ENCODE results near the gene IQCF6.
"Not testable (repeated sequence)": the region's sequence is repeated elsewhere in the genome, so short reads cannot be mapped to it uniquely, and the experiment has no call there.

Gene IQCF6

DNA sequence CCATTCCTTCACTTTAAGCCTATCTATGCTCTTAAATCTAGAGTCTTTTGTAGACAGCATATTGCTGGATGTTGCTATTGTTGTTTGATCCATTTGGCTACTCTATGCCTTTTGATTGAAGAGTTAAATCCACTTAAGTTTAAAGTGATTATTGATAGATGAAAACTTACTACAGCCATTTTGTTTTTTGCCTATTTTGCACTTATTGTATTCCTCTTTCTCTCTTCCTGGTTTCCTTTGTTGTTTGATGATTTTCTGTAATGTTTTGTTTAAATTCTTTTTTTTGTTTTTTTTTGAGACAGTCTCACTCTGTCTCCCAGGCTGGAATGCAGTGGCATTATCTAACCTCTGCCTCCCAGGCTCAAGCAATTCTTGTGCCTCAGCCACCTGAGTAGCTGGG is 19.8 kb downstream of the IQCF6 start:
- DNase-seq, result no peak

DNA sequence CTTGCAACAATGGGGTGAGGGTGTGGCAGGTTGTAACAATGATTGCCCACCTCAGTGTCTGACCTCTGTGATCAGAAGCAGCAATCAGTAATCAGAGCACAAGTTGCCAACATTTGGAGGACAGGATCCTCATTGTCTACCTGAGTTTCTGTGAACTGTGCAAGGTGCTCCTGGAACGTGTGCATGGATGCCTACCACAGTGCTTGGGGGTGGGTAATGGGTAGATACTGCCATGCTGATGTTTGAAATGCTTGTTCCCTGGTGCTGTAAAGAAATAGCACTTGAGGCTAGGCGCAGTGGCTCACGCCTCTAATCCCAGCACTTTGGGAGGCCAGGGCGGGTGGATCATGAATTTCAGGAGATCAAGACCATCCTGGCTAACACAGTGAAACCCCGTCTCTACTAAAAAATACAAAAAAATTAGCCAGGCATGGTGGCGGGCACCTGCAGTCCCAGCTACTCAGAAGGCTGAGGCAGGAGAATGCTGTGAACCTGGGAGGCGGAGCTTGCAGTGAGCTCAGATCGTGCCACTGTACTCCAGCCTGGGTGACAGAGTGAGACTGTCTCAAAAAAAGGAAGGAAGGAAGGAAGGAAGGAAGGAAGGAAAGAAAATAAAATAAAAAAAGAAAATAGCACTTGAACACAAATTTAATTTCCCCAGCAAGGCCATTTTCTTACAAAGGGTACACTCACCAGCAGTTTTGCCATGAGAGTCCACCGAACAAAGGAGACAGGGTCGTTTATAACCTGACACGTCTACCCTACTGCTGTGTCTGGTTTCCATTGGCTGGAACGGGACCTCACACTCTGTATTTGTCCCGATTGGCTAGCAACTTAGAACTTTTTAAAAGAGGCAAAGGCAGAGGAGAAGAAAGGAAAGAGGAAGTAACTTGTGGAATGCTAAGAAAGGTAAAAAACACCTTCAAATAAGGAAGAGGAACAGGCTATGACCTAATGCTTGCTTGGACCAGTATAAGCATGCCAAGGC is 25.0 kb downstream of the IQCF6 start:
- DNase-seq, result not testable (repeated sequence)

DNA sequence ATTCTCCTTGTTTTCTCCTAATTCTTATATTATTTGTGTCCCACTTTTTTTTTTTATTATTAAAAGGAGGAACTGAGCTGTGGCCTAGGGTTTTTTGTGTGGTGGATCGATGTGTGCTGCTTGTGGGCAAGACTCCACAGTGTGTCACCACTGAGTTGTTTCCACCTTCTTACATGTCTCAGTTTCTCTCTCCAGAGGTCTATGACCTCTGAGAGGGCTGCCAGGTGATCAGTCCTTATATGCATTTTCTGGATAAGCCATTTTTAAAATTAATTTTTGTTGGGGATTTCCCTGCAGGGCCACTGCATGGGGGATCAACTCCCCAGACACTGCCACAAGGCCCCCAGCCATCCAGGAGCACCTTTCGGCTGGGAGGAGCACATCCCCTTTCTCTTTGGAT is 27.8 kb downstream of the IQCF6 start:
- DNase-seq, result no peak

DNA sequence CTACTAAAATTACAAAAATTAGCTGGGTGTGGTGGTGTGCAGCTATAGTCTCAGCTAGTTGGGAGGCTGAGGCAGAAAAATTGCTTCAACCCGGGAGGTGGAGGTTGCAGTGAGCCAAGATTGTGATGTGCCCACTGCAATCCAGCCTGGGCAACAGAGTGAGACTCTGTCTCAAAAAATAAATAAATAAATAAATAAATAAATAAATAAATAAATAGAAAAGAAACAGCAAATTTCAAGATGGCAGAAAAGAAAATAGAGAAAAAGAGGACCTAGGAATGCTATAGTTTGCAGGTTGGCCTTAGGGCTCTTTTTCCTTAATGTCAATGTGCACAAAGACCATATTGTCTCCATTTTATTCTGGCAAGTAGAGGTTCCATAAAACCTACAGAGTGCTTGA is 28.2 kb downstream of the IQCF6 start:
- no peak for DNase-seq

DNA sequence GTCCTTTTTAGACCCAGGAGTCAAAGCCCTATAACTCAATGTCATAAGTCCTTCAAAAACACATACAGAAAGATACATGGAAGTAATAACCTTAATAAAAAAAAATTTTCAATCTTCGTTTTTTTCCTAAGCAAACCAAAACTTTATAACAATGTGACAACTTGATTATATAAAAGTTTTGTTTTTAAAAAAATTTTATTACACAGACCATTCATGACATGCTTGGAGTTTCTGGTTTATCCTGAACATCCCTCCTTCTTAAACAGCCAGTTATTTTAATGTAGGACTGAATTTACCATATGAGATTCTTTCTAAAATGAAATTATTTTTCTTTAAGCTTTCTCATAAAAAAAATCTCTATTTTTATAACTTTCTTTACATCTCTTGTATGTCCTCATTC is 30.7 kb downstream of the IQCF6 start:
- no peak for DNase-seq

DNA sequence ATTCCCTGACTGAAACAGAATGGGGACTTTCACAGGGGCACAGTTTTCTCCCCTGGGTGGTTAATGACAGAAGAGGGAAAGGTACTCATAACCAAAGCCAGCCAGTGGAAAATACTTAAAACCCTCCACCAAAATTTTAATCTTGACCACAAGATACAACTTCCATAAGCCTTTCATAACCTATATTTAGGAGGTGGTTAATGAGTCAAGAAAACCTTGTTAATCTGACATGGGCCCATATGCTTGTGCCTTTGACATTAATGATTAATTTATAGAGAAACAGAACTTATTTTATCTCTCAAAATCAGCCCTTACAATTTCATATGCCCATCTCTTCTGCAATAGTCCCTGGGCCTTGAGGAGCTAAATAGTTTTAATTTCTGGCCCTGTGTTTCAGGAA is 31.2 kb downstream of the IQCF6 start:
- DNase-seq, result no peak

DNA sequence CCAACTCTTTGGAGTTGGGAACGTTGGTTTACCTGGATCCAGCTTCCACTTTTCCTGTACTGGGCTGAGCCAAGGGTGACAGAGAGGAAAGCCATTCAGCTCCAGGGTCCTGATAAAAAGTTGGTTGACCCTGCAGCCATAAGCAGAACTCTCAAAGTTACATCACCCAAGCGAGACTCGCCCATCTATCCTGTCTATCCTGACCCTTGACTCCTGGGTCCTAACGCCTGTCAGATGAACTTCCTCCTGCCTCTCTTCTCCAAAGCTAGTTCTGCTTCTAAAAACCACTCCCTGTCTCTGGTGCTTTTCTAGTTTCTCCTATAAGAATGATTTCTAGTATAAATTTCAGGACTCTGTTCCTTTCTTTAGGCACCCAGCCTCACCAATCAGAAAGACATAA is 36.1 kb downstream of the IQCF6 start:
- DNase-seq, result not testable (repeated sequence)

DNA sequence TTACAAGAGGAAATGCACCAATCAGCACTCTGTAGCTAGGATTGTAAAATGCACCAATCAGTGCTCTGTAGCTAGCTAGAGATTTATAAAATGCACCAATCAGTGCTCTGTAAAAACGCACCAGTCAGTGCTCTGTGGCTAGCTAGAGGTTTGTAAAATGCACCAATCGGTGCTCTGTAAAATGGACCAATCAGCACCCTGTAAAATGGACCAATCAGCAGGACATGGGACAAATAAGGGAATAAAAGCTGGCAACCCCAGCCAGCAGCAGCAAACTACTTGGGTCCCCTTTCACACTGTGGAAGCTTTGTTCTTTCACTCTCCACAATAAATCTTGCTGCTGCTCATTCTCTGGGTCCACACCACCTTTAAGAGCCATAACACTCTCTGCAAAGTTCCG is 36.7 kb downstream of the IQCF6 start:
- not testable (repeated sequence) for DNase-seq

DNA sequence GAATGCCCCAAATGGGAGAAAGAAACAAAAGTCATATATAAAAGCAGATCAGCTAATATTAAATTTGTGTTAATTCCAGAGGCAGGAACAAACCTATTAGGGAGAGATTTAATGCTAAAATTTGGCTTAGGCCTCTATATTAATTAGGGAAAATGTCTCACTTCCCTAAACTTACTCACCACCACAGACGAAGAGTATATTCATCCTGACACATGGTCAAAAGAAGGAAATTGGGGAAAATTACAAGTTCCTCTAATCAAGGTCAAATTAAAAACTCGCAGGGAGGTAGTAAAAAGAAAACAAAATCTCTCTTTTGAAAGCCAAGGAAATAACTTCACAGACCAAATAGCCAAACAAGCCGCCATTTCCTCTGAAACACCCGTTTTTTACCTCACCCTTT is 39.9 kb downstream of the IQCF6 start:
- no peak for DNase-seq

DNA sequence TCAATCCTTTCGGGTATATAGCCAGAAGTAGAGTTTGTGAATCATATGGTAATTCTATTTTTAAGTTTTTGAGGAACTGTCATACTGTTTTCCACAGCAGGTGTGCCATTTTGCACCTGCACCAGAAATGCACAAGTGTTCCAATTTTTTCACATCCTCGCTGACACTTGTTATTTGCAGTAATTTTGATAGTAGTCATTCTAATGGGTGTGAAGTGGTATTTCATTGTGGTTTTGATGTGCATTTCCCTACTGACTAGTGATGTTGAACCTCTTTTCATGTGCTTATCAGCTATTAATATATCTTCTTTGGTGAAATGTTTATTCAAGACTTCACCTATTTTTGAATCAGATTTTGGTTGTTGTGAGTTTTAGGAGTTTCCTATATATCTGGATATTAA is 43.1 kb downstream of the IQCF6 start:
- DNase-seq, result no peak

DNA sequence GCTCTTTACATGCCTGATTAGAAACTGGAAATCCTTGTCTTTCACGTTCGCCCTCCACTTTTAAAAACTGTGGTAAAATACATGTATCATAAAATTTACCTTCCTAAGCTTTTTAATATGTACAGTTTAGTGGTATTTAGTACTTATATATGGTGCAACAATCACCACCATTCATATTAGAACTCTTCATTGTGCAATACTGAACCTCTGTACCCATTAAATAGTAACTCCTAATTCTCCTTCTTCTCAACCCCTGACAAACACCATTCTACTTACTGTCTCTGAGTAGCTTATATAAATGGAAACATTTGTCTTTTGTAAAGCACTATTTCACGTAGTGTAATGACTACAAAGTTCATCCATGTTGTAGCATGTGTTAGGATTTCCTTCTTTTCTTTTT is 44.0 kb downstream of the IQCF6 start:
- DNase-seq, result no peak

DNA sequence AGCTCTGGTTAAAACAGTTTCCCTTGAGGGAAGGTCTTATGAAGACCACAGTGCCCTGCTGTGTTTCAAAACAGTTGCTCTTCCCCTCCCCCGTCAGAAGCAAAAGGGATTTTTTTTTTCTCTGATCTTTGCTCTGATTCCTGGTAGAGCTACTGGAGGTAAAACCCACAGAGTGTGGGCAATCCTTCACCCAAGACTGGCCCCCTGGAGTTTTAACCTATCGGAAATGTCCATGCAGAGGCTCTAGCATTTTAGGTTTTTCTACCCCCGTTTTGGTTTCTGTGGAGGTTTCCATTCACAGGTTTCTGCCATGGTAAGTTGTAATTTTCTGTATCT is 44.5 kb downstream of the IQCF6 start:
- no peak for DNase-seq

DNA sequence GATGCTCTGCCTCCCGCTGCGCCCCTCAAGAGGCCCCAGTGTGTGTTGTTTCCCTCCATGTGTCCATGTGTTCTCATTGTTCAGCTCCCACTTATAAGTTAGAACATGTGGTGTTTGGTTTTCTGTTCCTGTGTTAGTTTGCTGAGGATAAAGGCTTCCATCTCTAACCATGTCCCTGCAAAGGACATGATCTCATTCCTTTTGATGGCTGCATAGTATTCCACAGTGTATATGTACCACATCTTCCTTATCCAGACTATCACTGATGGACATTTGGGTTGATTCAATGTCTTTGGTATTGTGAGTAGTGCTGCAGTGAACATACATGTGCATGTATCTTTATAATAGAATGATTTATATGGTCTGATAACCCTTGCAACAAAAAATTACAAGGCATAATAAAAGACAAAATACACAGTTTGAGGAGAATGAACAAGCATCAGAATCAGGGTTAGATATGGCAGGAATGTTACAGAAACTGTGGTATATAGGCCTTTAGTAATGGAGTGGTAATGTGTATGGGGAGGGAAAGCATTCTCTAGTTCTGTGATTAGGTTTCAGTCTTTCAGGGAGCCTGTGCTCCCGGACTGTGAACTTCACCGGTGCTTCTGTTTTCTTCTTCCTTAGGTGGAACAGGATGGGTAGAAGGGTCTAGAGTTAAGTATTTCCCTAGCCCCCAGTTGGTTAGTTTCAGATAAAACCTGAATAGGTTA is 45.0 kb downstream of the IQCF6 start:
- no peak for DNase-seq

DNA sequence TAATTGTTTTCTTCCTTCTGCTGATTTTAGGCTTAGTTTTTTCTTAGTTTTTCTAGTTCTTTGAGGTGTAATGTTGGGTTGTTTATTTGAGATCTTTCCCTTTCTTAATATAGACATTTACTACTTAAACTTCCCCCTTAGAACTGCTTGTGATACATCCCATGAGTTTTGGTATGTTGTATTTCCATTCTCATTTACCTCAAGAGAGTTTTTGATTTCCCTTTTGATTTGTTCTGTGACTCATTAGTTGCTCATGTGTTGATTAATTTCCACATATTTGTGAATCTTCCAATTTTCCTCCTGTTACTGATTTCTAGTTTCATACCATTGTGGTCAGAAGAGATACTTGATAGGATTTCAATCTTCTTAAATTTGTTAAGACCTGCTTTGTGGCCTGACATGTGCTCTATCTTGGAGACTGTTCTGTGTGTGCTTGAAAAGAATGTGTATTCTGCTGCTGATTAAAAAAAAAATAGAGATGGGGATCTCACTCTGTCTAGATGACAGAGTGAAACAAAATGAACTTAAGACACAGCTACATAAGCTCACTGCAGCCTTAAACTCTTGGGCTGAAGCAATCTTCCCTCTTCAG is 49.9 kb downstream of the IQCF6 start:
- DNase-seq, result no peak
